HG02884 (cell line): ENCODE measurements around the gene MTNR1A.

ENCODE experiments used
- ATAC-seq: cut with Tn5 transposase; IDR thresholded peaks from one replicate; pipeline ENCODE4 v1.9.1; 2021; ENCODE audit warnings: mild to moderate bottlenecking, moderate library complexity; ENCODE audit not compliant: unreplicated experiment

MTNR1A gene

DNA sequence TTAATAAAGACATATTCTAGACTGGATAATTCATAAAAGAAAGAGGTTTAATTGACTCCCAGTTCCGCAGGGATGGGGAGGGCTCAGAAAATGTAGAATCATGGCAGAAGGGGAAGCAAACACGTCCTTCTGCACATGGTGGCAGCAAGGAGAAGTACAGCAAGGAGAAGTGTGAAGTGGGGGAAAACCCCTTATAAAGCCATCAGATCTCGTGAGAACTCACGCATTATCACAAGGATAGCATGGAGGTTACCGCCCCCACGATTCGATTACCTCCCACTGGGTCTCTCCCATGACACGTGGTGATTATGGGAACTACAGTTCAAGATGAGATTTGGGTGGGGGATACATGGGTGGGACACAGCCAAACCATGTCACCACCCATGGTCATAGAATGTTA is 58.3 kb downstream of the MTNR1A start:
- no peak for ATAC-seq

DNA sequence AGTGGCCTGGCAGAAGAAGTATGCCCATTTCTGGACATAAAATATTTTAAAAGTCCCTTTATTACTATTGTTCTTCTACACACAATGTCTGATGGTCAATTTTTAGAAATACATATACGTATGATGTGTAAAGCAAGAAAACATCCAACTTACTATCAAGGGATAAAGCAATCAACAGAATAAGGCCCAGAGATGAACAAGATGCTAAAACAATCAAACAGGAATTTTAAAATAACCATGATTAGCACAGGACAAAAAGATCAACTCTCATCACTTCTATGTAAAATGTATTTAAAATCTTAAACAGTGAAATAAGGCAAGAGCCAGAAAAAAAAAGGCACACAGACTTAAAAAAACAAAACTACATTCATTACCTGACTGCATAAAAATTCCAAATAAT is 60.9 kb downstream of the MTNR1A start:
- no peak for ATAC-seq

DNA sequence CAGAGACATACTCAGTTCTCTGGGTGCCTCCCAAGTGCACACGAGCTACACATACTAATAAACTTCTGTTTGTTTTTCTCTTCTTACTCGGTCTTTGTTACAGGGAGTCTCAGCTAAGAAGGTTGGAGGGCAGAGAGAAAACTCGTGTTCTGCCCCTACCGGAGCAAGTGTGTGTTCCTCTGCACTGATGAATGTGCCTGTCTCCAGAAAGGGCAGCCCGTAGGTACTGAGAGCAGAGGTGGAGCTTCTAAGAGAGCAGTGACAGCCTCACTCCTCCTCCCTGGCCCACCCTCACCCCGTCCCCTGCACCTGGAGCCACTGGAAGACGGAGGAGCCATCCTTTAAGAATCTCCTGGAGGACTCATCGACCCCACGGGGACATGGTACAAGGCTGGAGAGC is 67.6 kb downstream of the MTNR1A start:
- ATAC-seq: no peak

DNA sequence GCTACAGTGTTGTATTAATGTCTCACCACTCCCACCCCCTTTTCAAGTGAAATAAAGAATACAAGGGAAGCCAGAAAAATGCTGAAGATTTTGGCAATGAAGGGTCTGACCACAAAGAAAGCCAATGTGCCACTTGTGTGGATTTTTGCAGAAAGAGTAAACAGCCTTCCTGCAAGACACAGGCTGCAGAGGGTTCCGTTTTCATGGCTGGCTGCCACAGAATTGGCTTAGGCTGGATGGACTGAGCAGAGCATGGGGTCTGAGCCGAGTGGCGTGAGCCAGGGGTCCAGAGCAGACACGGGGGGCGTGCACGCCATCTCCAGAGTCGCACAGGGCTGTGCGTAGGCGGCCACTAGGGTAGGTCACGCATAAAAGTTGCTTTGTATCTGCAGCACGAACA is 69.2 kb downstream of the MTNR1A start:
- no peak for ATAC-seq

DNA sequence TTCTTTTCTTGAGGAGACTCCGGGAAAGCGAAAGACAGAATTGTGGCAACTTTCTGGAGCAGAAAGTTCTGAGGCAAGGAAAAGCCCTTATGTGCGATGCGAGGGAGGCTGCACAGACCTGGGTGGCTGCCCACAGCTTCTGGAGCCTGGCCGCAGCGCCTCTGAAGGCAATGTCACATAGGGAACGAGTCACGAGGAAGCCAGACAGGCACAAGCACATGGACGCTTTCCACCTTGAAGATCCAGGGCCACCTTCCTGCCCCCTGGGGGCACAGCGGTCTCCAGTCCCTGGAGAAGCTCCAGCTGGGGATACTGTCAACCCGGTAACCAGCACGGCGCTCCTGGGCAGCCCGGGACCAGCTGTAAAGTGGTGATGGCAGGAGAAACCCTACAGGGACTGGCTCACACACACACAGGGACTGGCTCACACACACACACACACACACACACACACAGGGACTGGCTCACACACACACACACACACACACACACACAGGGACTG is 69.8 kb downstream of the MTNR1A start:
- ATAC-seq: no peak

DNA sequence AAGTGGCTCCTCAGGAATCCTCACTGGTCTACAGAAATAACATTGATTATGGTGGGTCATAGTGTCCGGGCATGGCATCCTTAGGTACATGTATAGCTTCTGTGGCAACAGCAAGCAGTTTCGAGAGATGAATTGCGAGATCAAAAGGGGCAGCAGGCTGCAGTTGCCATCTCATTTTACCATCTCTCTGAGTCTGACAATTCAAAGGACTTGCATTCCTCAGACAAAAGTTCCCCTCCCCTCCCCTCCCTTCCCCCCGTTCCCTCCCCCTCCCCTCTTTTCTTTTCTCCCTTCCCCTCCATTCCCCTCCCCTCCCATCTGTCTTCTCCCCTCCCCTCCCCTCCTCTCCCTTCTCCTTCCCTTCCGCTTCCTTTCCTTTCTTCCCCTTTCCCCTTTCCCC is 70.2 kb downstream of the MTNR1A start:
- ATAC-seq: no peak

DNA sequence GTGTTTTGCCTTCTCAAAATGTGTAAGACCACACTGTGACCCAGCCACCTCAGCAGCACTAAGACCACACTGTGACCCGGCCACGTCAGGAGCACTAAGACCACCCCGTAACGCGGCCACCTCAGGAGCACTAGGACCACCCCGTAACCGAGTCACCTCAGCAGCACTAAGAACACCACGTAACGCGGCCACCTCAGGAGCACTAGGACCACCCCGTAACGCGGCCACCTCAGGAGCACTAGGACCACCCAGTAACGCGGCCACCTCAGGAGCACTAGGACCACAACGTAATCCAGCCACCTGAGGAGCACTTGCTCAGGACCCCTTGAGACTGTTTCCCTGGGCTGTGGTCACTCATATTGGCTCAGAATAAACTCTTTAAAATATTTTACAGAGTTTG is 71.7 kb downstream of the MTNR1A start:
- ATAC-seq: no peak
